WI38 (cell line): ENCODE data around the gene KCNN3.

Source experiments
- H3K4me3 ChIP-seq: 2 replicates; pipeline ENCODE4 v1.5.1; 2011; ENCODE audit warnings: low read depth, mild to moderate bottlenecking, control low read depth, low read length
- TF ChIP-seq, protein P1 (sequence below): IDR thresholded peaks from 2 replicates; pipeline ENCODE4 v1.5.1; 2012; ENCODE audit warnings: low read depth, mild to moderate bottlenecking, control low read depth, low read length

KCNN3 gene

GRCh38 chr1:154768456-154769125 is 101.5 kb downstream of the KCNN3 start:
- TF ChIP-seq, protein P1, sequence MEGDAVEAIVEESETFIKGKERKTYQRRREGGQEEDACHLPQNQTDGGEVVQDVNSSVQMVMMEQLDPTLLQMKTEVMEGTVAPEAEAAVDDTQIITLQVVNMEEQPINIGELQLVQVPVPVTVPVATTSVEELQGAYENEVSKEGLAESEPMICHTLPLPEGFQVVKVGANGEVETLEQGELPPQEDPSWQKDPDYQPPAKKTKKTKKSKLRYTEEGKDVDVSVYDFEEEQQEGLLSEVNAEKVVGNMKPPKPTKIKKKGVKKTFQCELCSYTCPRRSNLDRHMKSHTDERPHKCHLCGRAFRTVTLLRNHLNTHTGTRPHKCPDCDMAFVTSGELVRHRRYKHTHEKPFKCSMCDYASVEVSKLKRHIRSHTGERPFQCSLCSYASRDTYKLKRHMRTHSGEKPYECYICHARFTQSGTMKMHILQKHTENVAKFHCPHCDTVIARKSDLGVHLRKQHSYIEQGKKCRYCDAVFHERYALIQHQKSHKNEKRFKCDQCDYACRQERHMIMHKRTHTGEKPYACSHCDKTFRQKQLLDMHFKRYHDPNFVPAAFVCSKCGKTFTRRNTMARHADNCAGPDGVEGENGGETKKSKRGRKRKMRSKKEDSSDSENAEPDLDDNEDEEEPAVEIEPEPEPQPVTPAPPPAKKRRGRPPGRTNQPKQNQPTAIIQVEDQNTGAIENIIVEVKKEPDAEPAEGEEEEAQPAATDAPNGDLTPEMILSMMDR = no peak
- no peak overlapping the region for H3K4me3 ChIP-seq

GRCh38 chr1:154767315-154768240 is 102.5 kb downstream of the KCNN3 start:
- TF ChIP-seq, protein P1 = no peak
- no peak overlapping the region for H3K4me3 ChIP-seq

- H3K4me3 ChIP-seq = no peak overlapping the region
- TF ChIP-seq, protein P1 = peak; percentile 39
These were observed 104.1 kb downstream of the KCNN3 start for GRCh38 chr1:154765970-154766369.

- H3K4me3 ChIP-seq = no peak overlapping the region
- TF ChIP-seq, protein P1 = no peak
These were observed 105.3 kb downstream of the KCNN3 start for GRCh38 chr1:154764773-154765172.

GRCh38 chr1:154764181-154764580 is 105.9 kb downstream of the KCNN3 start:
- H3K4me3 ChIP-seq = no peak overlapping the region
- TF ChIP-seq, protein P1 = no peak

- H3K4me3 ChIP-seq = no peak overlapping the region
- TF ChIP-seq, protein P1 = 0 out of 2 replicates have a peak, but pooled peaks have one; percentile 36
These were observed 109.6 kb downstream of the KCNN3 start for GRCh38 chr1:154760469-154760933.

DNA sequence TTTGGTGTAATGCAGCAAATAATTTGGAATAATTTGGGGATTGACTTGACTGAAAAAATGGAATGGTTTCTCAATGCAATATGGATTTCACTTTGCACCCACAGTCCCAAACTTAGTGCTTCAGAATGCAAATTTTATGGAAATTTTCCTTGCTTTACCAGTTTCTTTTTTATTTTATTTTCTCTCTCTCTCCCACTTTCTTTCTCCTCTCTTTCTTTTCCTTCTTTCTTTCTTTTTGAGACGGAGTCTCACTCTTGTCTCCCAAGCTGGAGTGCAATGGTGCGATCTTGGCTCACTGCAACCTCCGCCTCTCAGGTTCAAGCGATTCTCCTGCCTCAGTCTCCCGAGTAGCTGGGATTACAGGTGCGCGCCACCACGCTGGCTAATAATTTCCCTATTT is 110.3 kb downstream of the KCNN3 start:
- TF ChIP-seq, protein P1 = no peak
- H3K4me3 ChIP-seq = no peak overlapping the region
